ENCODE data around the gene CBFA2T3.

DNA sequence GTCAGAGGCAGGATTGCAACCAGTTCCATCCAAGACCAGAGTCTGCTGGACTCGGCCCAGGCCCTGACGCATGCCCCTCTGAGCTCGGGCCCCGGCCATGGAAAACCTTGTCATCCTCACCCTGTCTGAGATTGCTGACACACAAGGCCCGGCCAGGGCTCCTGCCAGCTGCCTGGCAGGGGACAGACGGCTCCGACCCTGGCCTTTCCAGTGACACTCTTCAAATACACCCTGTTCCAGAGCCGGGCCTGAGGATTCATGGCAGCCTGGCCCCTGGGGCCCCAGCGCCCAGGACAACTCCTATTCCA, 107.4 kb downstream of the CBFA2T3 start:
- TF ChIP-seq ZNF274 (IDR thresholded peaks at IDR 0.05; ENCODE audit: low read depth, low read length) (no peak), SUZ12 (IDR thresholded peaks at IDR 0.05; ENCODE audit: extremely low read depth, insufficient read depth, insufficient read length) (no peak), YY1 (IDR thresholded peaks at IDR 0.05; ENCODE audit: insufficient read depth, insufficient read length) (no peak)
